Jurkat, Clone E6-1 (cell line): Measurements from ENCODE around the gene VPS37D. TPM values are rescaled to one million over a fixed set of nuclear protein-coding genes. Genes with fewer than 3 reads are reported as not detected.
"Not testable (repeated sequence)": the region's sequence is repeated elsewhere in the genome, so short reads cannot be mapped to it uniquely, and the experiment has no call there.

ENCODE experiments used
- DNase-seq: peaks from one replicate; pipeline ENCODE4 v3.0.0-alpha.2; 2011; ENCODE audit warnings: low read depth, low spot score
- H3K4me3 ChIP-seq: 2 replicates; pipeline ENCODE4 v1.5.1; 2011; ENCODE audit warnings: mild to moderate bottlenecking, low read length, control low read depth, moderate library complexity
- polyA plus RNA-seq: library from polyadenylated mRNA; unstranded; fragments of >200 nt; gene quantifications from one replicate; pipeline ENCODE4 v1.2.1, GENCODE V29; 2012; ENCODE audit warnings: missing spikeins; ENCODE audit not compliant: insufficient read length, insufficient read depth

Gene VPS37D, protein sequence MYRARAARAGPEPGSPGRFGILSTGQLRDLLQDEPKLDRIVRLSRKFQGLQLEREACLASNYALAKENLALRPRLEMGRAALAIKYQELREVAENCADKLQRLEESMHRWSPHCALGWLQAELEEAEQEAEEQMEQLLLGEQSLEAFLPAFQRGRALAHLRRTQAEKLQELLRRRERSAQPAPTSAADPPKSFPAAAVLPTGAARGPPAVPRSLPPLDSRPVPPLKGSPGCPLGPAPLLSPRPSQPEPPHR
- 3.8 TPM for polyA plus RNA-seq

GRCh38 chr7:73667344-73668102 lies at the start of gene VPS37D:
Gene VPS37D, plus strand, starts transcription at chr7:73667831. Its CDS starts 128 bp downstream, at chr7:73667959.
- H3K4me3 ChIP-seq = peak within 1 kb of the TSS; percentile 58
- DNase-seq = peak; percentile 67

DNA sequence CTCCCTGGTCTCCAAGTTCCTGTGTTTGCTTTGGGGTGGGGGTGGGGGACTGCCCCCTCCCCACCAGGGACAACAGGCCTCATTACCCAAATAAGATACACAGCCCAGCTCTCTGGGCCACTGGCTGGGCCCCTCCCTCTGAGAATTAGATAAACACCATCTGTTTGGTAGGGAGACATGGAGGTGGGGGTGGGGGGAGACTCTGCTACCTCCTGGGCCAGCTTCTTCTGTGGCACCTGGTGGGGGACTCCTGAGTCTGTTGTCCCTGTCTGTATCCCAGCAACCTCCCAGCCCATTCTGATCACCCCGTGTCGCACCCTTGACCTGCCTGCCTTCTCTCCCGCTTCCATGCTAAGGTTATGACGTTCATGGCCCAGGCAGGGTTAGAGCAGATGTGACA lies 49.1 kb upstream of the VPS37D start:
- DNase-seq = no peak
- no peak overlapping the region for H3K4me3 ChIP-seq

DNA sequence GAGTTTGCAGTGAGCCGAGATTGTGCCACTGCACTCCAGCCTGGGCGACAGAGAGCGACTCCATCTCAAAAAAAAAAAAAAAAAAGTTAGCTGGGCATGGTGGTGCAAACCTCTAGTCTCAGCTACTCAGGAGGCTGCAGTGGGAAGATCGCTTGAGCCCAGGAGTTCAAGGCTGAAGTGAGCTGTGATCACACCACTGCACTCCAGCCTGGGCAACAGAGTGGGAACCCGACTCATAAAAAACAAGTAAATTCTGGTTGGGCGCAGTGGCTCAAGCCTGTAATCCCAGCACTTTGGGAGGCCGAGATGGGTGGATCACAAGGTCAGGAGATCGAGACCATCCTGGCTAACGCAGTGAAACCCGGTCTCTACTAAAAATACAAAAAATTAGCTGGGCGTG lies 48.2 kb upstream of the VPS37D start:
- H3K4me3 ChIP-seq, DNase-seq: not testable (repeated sequence)

DNA sequence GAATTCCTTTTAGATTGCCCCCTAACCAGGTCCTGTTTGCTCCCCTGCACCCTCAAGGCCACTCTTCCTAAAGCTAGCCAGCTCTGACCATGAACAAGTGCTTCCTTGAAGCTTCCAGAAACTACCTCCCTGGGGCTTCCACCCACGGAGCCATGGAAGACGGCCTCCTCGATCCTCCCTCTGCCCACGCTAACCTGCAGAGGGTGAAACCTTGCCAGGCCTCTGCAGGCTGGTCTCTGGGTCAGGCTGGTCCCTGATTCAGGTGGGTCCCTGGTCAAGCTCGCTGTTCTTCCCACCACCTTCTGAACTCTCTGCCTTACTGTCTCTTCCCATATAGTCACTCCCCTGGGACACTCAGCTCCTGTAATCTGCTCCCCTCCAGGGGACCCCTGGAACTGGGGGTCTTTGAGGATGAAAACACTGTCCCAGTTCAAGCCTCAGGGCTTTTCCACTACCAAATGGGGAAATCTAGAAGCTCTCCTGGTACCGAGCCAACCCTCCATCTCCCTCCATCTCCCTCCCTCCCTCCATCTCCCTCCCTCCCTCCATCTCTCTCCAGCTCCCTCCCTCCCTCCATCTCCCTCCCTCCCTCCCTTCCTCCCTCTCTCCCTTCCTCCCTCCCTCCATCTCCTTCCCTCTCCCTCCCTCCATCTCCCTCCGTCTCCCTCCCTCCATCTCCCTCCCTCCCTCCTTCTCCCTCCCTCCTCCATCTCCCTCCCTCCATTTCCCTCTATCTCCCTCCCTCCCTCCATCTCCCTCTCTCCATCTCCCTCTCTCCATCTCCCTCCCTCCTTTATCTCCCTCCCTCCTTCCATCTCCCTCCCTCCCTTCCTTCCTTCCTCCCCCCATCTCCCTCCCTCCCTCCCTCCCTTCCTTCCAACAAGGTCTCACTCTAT lies 46.2 kb upstream of the VPS37D start:
- no peak overlapping the region for H3K4me3 ChIP-seq
- DNase-seq = no peak

DNA sequence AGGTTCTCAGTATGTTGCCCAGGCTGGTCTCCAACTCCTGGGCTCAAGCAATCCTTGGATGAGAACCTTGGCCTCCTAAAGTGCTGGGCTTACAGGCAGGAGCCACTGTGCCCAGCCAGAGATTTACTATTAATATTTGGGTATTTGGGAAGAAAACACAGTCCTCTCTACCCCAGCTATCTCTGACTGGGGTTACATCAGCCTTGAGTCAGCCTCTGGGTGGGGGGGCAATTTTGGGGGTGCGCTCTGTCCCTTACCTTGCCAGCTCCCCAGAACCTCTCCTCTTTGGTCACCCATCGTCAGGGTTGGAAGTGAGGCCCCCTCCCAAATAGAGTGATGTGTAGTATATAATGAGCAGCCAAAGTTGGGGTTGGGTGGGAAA lies 45.1 kb upstream of the VPS37D start:
- no peak for DNase-seq
- H3K4me3 ChIP-seq = no peak overlapping the region

- no peak for DNase-seq
- no peak overlapping the region for H3K4me3 ChIP-seq
These were observed 44.5 kb upstream of the VPS37D start for GRCh38 chr7:73622909-73623797.

DNA sequence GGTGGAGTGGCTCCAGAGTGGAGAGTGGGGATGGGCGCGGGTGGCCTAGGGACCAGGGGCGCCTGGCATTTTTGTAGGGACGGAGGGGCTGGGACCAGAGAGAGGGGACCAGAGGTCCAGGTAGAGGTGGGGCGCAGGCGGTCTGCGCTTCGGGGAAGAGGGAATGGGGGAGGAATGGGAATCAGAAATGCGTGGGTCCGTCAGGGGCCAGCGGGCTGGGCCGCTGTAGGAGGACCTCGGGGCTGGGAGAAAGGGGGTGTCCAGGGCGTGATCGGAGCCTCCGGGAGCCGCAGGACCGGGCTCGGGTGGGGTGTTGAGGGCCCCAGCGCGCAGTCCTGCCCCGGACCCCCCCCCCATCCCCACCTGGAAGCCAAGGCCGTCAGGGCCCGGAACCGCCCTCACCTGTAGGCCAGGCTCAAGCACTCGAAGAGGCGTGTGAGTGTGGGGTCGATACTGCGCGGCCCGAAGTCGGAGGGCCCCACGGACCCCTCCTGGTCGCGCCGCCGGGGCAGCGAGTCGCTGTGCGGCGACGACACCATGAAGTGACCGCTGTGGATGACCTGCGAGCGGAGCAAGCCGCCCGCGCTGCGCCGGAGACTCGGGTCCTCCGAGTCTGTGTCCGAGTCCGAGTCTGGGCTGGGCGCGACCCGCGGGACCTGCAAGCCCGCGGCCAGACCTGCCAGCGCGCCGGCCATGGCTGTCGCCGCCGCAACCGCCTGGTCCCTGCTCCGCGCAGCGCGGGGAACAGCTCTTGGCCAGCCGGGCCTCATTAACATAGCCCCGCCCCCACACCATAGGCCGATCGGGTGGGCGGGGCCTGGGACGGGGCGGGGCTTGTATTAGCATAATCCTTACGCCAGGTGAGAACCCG lies 43.6 kb upstream of the VPS37D start, which contains the start of gene MLXIPL:
Gene MLXIPL (minus strand): TSS at position 725 of the 871 bp plus-strand sequence. CDS start 30 bp downstream, at position 695.
- no peak for DNase-seq
- H3K4me3 ChIP-seq = no peak within 1 kb of the TSS

- no peak for DNase-seq
- no peak overlapping the region for H3K4me3 ChIP-seq
These were observed 43.0 kb upstream of the VPS37D start for GRCh38 chr7:73624669-73625001.

DNA sequence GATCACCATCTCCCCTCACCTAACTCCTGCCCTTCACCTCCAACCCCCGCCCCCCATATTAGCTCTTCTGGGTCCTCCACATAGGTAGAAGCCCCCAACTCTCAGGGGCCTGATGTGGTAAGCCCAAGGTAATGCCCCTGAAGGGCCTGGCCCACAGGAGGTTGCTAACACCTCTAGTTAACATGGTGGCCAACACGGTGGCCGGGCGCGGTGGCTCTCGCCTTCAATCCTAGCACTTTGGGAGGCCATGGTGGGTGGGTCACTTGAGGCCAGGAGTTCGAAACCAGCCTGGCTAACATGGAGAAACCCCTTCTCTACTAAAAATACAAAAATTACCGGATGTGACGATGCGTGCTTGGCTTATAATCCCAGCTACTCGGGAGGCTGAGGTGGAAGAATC lies 42.4 kb upstream of the VPS37D start:
- H3K4me3 ChIP-seq = no peak overlapping the region
- no peak for DNase-seq

GRCh38 chr7:73626814-73627213 lies 40.8 kb upstream of the VPS37D start:
- DNase-seq = no peak
- H3K4me3 ChIP-seq = no peak overlapping the region

DNA sequence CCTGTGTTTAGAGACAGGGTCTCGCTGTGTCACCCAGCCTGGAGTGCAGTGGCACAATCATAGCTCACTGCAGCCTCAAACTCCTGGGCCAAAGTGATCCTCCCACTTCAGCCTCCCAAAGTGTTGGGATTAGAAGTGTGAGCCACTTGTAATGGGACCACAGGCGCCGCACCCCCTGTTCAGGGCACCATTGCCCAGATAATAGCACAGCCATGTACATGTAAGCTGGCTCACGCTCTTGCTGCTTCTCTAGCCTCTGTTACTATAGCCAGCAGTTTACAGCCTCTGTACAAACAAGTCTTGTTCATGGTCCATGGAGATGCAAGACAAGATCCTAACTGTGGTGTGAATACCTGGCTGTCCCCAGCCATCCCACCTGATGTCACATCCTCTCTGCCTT lies 39.1 kb upstream of the VPS37D start:
- no peak for DNase-seq
- no peak overlapping the region for H3K4me3 ChIP-seq

DNA sequence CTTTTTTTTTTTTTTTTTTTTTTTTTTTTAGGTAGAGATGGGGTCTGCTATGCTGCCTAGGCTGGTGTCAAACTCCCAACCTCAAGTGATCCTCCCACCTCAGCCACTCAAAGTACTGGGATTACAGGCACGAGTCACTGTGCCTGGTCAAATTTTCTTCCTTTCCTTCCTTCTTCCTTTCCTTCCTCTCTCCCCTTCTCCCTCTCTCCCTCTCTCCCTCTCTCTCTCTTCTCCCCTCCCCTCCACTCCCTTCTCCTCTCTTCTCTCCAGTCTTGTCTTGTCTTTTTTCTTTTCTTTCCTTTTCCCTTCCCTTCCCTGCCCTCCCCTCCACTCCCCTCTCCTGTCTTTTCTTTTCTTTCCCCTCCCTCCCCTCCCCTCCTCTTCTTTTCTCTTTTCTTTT lies 36.1 kb upstream of the VPS37D start:
- no peak overlapping the region for H3K4me3 ChIP-seq
- no peak for DNase-seq

DNA sequence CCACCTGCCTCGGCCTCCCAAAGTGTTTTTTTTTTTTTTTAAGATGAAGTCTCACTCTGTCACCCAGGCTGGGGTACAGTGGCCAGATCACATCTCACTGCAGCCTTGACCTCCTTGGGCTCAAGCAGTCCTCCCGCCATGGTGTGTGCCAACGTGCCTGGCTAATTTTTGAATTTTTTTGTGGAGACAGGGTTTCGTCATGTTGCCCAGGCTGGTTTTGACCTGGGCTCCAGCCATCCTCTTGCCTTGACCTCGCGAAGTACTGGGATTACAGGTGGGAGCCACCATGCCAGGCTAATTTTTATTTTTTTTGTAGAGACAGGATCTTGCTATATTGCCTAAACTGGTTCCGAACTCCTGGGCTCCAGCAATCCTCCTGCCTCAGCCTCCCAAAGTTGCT lies 34.3 kb upstream of the VPS37D start:
- no peak overlapping the region for H3K4me3 ChIP-seq
- DNase-seq = no peak

DNA sequence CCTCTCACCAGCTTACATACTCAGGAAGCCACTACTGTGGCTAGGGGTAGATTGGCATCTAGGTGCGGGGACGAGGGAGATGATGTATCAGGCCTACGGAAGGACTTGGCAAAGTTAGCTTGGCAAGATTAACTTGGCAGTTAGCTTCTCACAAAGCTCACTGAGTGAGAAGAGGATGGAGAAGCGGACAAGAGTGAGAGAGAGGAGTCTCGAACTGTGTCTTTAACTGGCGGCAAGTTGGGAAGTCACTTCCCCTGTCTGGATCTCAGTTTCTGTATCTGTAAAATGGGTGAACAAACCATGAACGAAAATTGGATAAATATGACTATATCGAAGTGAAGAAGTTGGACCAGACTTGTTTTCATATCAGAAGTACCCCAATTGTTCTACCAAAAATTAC lies 33.8 kb upstream of the VPS37D start:
- H3K4me3 ChIP-seq = no peak overlapping the region
- DNase-seq = no peak

- H3K4me3 ChIP-seq = no peak overlapping the region
- DNase-seq = no peak
These were observed 32.0 kb upstream of the VPS37D start for GRCh38 chr7:73635428-73636200.

- H3K4me3 ChIP-seq = no peak overlapping the region
- DNase-seq = no peak
These were observed 28.7 kb upstream of the VPS37D start for GRCh38 chr7:73638911-73639310.

DNA sequence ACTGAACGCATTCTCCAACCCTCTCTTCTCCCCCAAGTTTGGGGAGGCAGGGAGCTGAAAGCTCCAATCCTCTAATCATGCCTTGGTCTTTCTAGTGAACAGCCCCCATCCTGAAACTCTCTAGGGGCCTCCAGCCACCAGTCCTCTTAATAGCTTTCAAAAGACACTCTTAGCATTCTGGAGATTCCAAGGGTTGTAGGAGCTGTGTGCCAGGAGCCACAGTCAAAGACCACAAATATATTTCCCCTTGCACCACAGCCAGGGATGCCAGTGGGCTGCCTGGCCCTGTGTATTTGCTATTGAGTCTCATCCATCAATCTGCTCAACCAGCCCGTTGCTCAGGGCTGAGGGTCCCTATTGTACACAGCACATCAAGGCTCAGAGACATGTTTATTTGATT lies 24.8 kb upstream of the VPS37D start:
- no peak for DNase-seq
- no peak overlapping the region for H3K4me3 ChIP-seq
